Vagina (tissue), 2 donors: ENCODE data around the gene GRXCR1.

Source experiments
- CTCF ChIP-seq, 3 experiments: fragments of 450-650 bp in 2 of 3; fragments of 200-600 bp in 1 of 3; sonication (generic) in 1 of 3; IDR thresholded peaks; one replicate each; pipeline ENCODE4 v1.5.1; 2017 to 2019; ENCODE audit warnings: antibody characterized with exemption in 3 of 3, mild to moderate bottlenecking in 2 of 3, moderate library complexity in 2 of 3
- POLR2AphosphoS5 ChIP-seq, 2 donors: sonication (generic); formaldehyde crosslinking; IDR thresholded peaks; one replicate each; pipeline ENCODE4 v1.9.0; 2017; ENCODE audit warnings: antibody characterized with exemption in 2 of 2, mild to moderate bottlenecking in 2 of 2, low read depth in 1 of 2; ENCODE audit not compliant: insufficient read depth in 1 of 2

GRCh38 chr4:43008793-43009192, 116.3 kb downstream of the GRXCR1 start:
- TF ChIP-seq POLR2AphosphoS5 (IDR thresholded peaks at IDR 0.05; ENCODE audit: insufficient read depth in 1 of 2, low read depth in 1 of 2) (no peak), CTCF (IDR thresholded peaks at IDR 0.05) (no peak)
